ENCODE measurements around the gene NOTCH3.

- TF ChIP-seq, protein P1, sequence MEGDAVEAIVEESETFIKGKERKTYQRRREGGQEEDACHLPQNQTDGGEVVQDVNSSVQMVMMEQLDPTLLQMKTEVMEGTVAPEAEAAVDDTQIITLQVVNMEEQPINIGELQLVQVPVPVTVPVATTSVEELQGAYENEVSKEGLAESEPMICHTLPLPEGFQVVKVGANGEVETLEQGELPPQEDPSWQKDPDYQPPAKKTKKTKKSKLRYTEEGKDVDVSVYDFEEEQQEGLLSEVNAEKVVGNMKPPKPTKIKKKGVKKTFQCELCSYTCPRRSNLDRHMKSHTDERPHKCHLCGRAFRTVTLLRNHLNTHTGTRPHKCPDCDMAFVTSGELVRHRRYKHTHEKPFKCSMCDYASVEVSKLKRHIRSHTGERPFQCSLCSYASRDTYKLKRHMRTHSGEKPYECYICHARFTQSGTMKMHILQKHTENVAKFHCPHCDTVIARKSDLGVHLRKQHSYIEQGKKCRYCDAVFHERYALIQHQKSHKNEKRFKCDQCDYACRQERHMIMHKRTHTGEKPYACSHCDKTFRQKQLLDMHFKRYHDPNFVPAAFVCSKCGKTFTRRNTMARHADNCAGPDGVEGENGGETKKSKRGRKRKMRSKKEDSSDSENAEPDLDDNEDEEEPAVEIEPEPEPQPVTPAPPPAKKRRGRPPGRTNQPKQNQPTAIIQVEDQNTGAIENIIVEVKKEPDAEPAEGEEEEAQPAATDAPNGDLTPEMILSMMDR (IDR thresholded peaks at IDR 0.05 in 4 of 5, conservative IDR thresholded peaks at IDR 0.05 in 1 of 5) = no peak
- TF ChIP-seq POLR2A (IDR thresholded peaks at IDR 0.05) = no peak
Observed at GRCh38 chr19:15210323-15210781, 9.6 kb upstream of the NOTCH3 start.

Data from gastrocnemius medialis (tissue), 4 donors.